ENCODE data around the gene MMP8. TPM values are rescaled to one million over a fixed set of nuclear protein-coding genes. Genes with fewer than 3 reads are reported as not detected.

Gene MMP8
- polyA plus RNA-seq, 1 donor (not counting 4 experiments of a cell fraction or from before 2014, with no cell fraction given), result 0.09 TPM

- Histone ChIP-seq H3K4me1 (ENCODE audit: control insufficient read depth, extremely low read depth, insufficient read depth, low read length) (peaks cover 14% of the 10 kb centered on the region), H3K9ac (ENCODE audit: control insufficient read depth, extremely low read depth, insufficient read depth, low read length) (no peak overlapping the region), H3K9me3 (ENCODE audit: control insufficient read depth, low read depth, low read length) (no peaks in the 10 kb centered on the region), H2AFZ (ENCODE audit: control insufficient read depth, low read length) (no peak overlapping the region), H3K79me2 (ENCODE audit: control insufficient read depth, insufficient read depth, low read length) (no peaks in the 10 kb centered on the region), H3K4me3 (ENCODE audit: control insufficient read depth in 2 of 3, extremely low read depth in 1 of 3, insufficient read depth in 2 of 3, low read depth in 1 of 3, low read length in 3 of 3) (no peak overlapping the region), H3K9me1 (ENCODE audit: control insufficient read depth, extremely low read depth, insufficient read depth, low read length) (peaks cover 2% of the 10 kb centered on the region), H3K4me2 (ENCODE audit: control insufficient read depth, extremely low read depth, insufficient read depth, low read depth, low read length) (no peak overlapping the region), H4K20me1 (ENCODE audit: control insufficient read depth, extremely low read depth, insufficient read depth, low read length) (no peaks in the 10 kb centered on the region), H3K27me3 (ENCODE audit: control insufficient read depth, extremely low read depth, insufficient read depth, low read length) (no peaks in the 10 kb centered on the region), H3K27ac (ENCODE audit: control insufficient read depth, insufficient read depth, low read length) (no peak overlapping the region), H3K36me3 (ENCODE audit: control insufficient read depth in 2 of 2, extremely low read depth in 1 of 2, insufficient read depth in 2 of 2, low read length in 2 of 2) (no peaks in the 10 kb centered on the region)
- TF ChIP-seq EZH2 (IDR thresholded peaks at IDR 0.05; ENCODE audit: low read length), result no peak
- no peak for TF ChIP-seq CTCF (optimal IDR thresholded peaks at IDR 0.05 in 1 of 3, IDR thresholded peaks at IDR 0.05 in 1 of 3, conservative IDR thresholded peaks at IDR 0.05 in 1 of 3; ENCODE audit: extremely low read depth in 1 of 3, insufficient read depth in 2 of 3, low read length in 3 of 3)
- dilution Hi-C loops (cut with MboI; ENCODE audit: extremely low pct_ligation_motif_present, low sequenced_read_pairs), result no loop called here
- no peak for FAIRE-seq
- no peak for DNase-seq (ENCODE audit: low read depth, low spot score)
Observed at GRCh38 chr11:102729849-102730815, 5.4 kb upstream of the MMP8 start.

GRCh38 chr11:102727890-102728289 lies 3.1 kb upstream of the MMP8 start:
- Histone ChIP-seq H3K36me3 (ENCODE audit: control insufficient read depth in 2 of 2, extremely low read depth in 1 of 2, insufficient read depth in 2 of 2, low read length in 2 of 2) (no peaks in the 10 kb centered on the region), H3K27ac (ENCODE audit: control insufficient read depth, insufficient read depth, low read length) (peak overlapping the region; percentile 7), H3K27me3 (ENCODE audit: control insufficient read depth, extremely low read depth, insufficient read depth, low read length) (no peaks in the 10 kb centered on the region), H3K9me1 (ENCODE audit: control insufficient read depth, extremely low read depth, insufficient read depth, low read length) (peaks cover 2% of the 10 kb centered on the region), H3K4me3 (ENCODE audit: control insufficient read depth in 2 of 3, extremely low read depth in 1 of 3, insufficient read depth in 2 of 3, low read depth in 1 of 3, low read length in 3 of 3) (no peak overlapping the region), H3K79me2 (ENCODE audit: control insufficient read depth, insufficient read depth, low read length) (no peaks in the 10 kb centered on the region), H3K9ac (ENCODE audit: control insufficient read depth, extremely low read depth, insufficient read depth, low read length) (no peak overlapping the region), H4K20me1 (ENCODE audit: control insufficient read depth, extremely low read depth, insufficient read depth, low read length) (no peaks in the 10 kb centered on the region), H3K4me1 (ENCODE audit: control insufficient read depth, extremely low read depth, insufficient read depth, low read length) (peaks cover 14% of the 10 kb centered on the region), H2AFZ (ENCODE audit: control insufficient read depth, low read length) (no peak overlapping the region), H3K9me3 (ENCODE audit: control insufficient read depth, low read depth, low read length) (no peaks in the 10 kb centered on the region), H3K4me2 (ENCODE audit: control insufficient read depth, extremely low read depth, insufficient read depth, low read depth, low read length) (peak overlapping the region; percentile 22)
- dilution Hi-C loops (cut with MboI; ENCODE audit: extremely low pct_ligation_motif_present, low sequenced_read_pairs), result no loop called here
- peak; percentile 42 for DNase-seq (ENCODE audit: low read depth, low spot score)
- FAIRE-seq, result peak; percentile 93
- no peak for TF ChIP-seq CTCF (optimal IDR thresholded peaks at IDR 0.05 in 1 of 3, IDR thresholded peaks at IDR 0.05 in 1 of 3, conservative IDR thresholded peaks at IDR 0.05 in 1 of 3; ENCODE audit: extremely low read depth in 1 of 3, insufficient read depth in 2 of 3, low read length in 3 of 3)
- TF ChIP-seq EZH2 (IDR thresholded peaks at IDR 0.05; ENCODE audit: low read length), result no peak
